CD14-positive monocyte (primary cell): ENCODE measurements around the gene SETBP1. TPM values are rescaled to one million over a fixed set of nuclear protein-coding genes. Genes with fewer than 3 reads are reported as not detected.

Source experiments
- DNase-seq, 3 donors: peaks; one replicate each; pipeline ENCODE4 v3.0.0-alpha.2; 2011 to 2022
- H2AFZ ChIP-seq: 2 replicates; pipeline ENCODE4 v1.6.0; 2012; ENCODE audit warnings: mild to moderate bottlenecking, low read depth, low read length, inconsistent platforms; ENCODE audit not compliant: insufficient read depth, poor library complexity, severe bottlenecking
- H3K27ac ChIP-seq, 2 donors: 1 replicate in 1 of 2; 2 replicates in 1 of 2; pipeline ENCODE4 v1.5.1; 2012 to 2013; ENCODE audit warnings: low read length in 2 of 2, control low read depth in 1 of 2, inconsistent platforms in 1 of 2, low read depth in 1 of 2, mild to moderate bottlenecking in 1 of 2
- H3K27me3 ChIP-seq, 2 donors: one replicate each; pipeline versions ENCODE4 v1.6.0 to v1.6.1; 2011 to 2013; ENCODE audit warnings: low read length in 2 of 2; ENCODE audit not compliant: control insufficient read depth in 2 of 2, insufficient read depth in 2 of 2
- H3K36me3 ChIP-seq, 2 donors: replicated peaks in 1 of 2; 1 replicate in 1 of 2; 2 replicates in 1 of 2; pipeline versions ENCODE4 v1.5.1 to v1.6.1; 2012 to 2013; ENCODE audit warnings: low read length in 2 of 2, control low read depth in 1 of 2, inconsistent platforms in 1 of 2, mild to moderate bottlenecking in 1 of 2; ENCODE audit not compliant: insufficient read depth in 2 of 2, control insufficient read depth in 1 of 2
- H3K4me1 ChIP-seq, 2 donors: 1 replicate in 1 of 2; 2 replicates in 1 of 2; pipeline versions ENCODE4 v1.5.1 to v1.6.1; 2012 to 2013; ENCODE audit warnings: low read length in 2 of 2, control low read depth in 1 of 2, inconsistent platforms in 1 of 2, mild to moderate bottlenecking in 1 of 2, moderate library complexity in 1 of 2; ENCODE audit not compliant: insufficient read depth in 2 of 2, control insufficient read depth in 1 of 2
- H3K4me2 ChIP-seq: replicated peaks from 2 replicates; pipeline ENCODE3; 2012; ENCODE audit warnings: low read length, moderate library complexity, mild to moderate bottlenecking; ENCODE audit not compliant: poor library complexity, severe bottlenecking; ENCODE audit errors: extremely low read depth
- H3K4me3 ChIP-seq, 3 experiments: fragments of 200-600 bp in 1 of 3; sonication (generic) in 1 of 3; replicated peaks in 1 of 3; 1 replicate in 2 of 3; 2 replicates in 1 of 3; pipeline ENCODE4 v1.5.1; 2011 to 2013; ENCODE audit warnings: low read length in 3 of 3, mild to moderate bottlenecking in 3 of 3, control low read depth in 2 of 3, low read depth in 2 of 3, inconsistent platforms in 1 of 3, moderate library complexity in 1 of 3
- H3K79me2 ChIP-seq: 2 replicates; pipeline ENCODE4 v1.6.0; 2012; ENCODE audit warnings: mild to moderate bottlenecking, control low read depth, inconsistent platforms, low read length, moderate library complexity; ENCODE audit not compliant: insufficient read depth
- H3K9ac ChIP-seq: 2 replicates; pipeline ENCODE4 v1.6.0; 2017; ENCODE audit warnings: low read length, mild to moderate bottlenecking; ENCODE audit not compliant: insufficient read depth, poor library complexity, severe bottlenecking
- H3K9me3 ChIP-seq, 2 donors: replicated peaks in 1 of 2; 1 replicate in 1 of 2; 2 replicates in 1 of 2; pipeline versions ENCODE4 v1.5.1 to v1.6.1; 2012 to 2013; ENCODE audit warnings: low read length in 2 of 2, control low read depth in 1 of 2; ENCODE audit not compliant: control insufficient read depth in 1 of 2, insufficient read depth in 1 of 2
- H4K20me1 ChIP-seq: 2 replicates; pipeline ENCODE4 v1.6.0; 2012; ENCODE audit warnings: mild to moderate bottlenecking, low read length, control low read depth, moderate library complexity; ENCODE audit not compliant: insufficient read depth
- H3K27ac Mint-ChIP-seq, 7 donors: one replicate each; pipeline ENCODE4 v1.8.0; 2020; ENCODE audit warnings: mild to moderate bottlenecking in 7 of 7, mixed read lengths in 7 of 7, moderate library complexity in 6 of 7, inconsistent platforms in 2 of 7
- H3K27me3 Mint-ChIP-seq, 3 donors: one replicate each; pipeline ENCODE4 v1.8.0; 2021 to 2022; ENCODE audit warnings: low read depth in 3 of 3, mild to moderate bottlenecking in 3 of 3, mixed read lengths in 3 of 3, moderate library complexity in 3 of 3, inconsistent platforms in 1 of 3
- H3K36me3 Mint-ChIP-seq, 2 donors: one replicate each; pipeline ENCODE4 v1.8.0; 2020; ENCODE audit warnings: mixed read lengths in 2 of 2, inconsistent platforms in 1 of 2, mild to moderate bottlenecking in 1 of 2
- H3K4me1 Mint-ChIP-seq: one replicate; pipeline ENCODE4 v1.8.0; 2020; ENCODE audit warnings: mild to moderate bottlenecking, mixed read lengths
- H3K4me3 Mint-ChIP-seq, 2 donors: one replicate each; pipeline ENCODE4 v1.8.0; 2020; ENCODE audit warnings: mild to moderate bottlenecking in 2 of 2, mixed read lengths in 2 of 2, moderate library complexity in 1 of 2
- H3K9me3 Mint-ChIP-seq, 7 donors: one replicate each; pipeline ENCODE4 v1.8.0; 2020 to 2022; ENCODE audit warnings: mixed read lengths in 7 of 7, mild to moderate bottlenecking in 6 of 7, moderate library complexity in 6 of 7, inconsistent platforms in 2 of 7
- WGBS: methylation state at CpG from one replicate; pipeline ENCODE4 v1.1.5; 2013; ENCODE audit warnings: missing lambda C conversion rate; ENCODE audit not compliant: insufficient coverage; 5-methylcytosine and 5-hydroxymethylcytosine counted together
- intact Hi-C, 2 donors: fragments of 100-400 bp; cut with micrococcal nuclease; formaldehyde crosslinking; loops; one replicate each; pipeline versions ENCODE4 v1.15.0 to v1.15.1; 2023
- polyA plus RNA-seq, 3 donors: library from polyadenylated mRNA; depleted of rRNA in 1 of 3; unstranded in 2 of 3; stranded (reverse) in 1 of 3; fragments of 300-500 nt in 2 of 3; fragments of >200 nt in 1 of 3; fragmentation: Illumina TruSeq in 2 of 3; gene quantifications; 1 replicate in 2 of 3; 2 replicates in 1 of 3; pipeline ENCODE4 v1.2.3, GENCODE V29; 2012 to 2021
- TF ChIP-seq, protein P1 (sequence below): fragments of 200-600 bp; IDR thresholded peaks from one replicate; pipeline ENCODE4 v1.8.0; 2022; ENCODE audit warnings: antibody characterized with exemption, mild to moderate bottlenecking

Gene SETBP1
- polyA plus RNA-seq, 3 donors: 0.01 to 1.2 TPM; not detected in 1

DNA sequence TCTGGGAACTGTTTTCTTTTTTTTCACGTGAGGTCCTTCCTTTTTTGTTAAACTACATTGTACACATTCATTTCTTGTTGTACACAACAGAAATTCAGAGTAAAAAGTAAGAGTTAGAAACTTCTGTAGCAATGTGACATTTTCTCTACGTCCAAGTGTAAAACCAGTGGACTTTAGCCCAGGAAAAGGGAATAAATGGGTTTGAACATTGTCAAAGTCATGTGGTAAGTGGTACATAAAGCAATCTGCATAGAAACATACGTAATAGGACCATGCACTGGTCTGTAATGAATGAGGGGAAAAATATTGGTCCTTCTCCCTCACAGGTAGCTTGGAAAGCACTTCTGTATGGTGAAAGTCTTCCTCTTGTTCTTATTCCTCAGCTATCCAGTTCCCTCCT, 421.4 kb downstream of the SETBP1 start:
- Histone ChIP-seq H3K27ac (no peak overlapping the region), H2AFZ (no peak overlapping the region), H3K79me2 (no peaks in the 10 kb centered on the region), H4K20me1 (no peaks in the 10 kb centered on the region), H3K36me3 (no peaks in the 10 kb centered on the region), H3K4me1 (peaks cover 68 to 75% of the 10 kb centered on the region in 2 donors), H3K4me2 (no peak overlapping the region), H3K4me3 (peak overlapping the region in 1 of 3 experiments; percentile 3), H3K9me3 (peaks cover 0 to 3% of the 10 kb centered on the region in 2 donors), H3K9ac (no peak overlapping the region), H3K27me3 (no peaks in the 10 kb centered on the region)
- no peak for DNase-seq
- Mint-ChIP-seq H3K9me3 (peaks cover 0 to 7% (median 4%) of the 10 kb centered on the region in 7 donors), H3K36me3 (no peaks in the 10 kb centered on the region), H3K4me1 (peaks cover 60% of the 10 kb centered on the region), H3K4me3 (no peak overlapping the region), H3K27me3 (no peaks in the 10 kb centered on the region), H3K27ac (peak overlapping the region in 5 of 7 donors; percentile 27 to 89 (median 76))
- intact Hi-C loops: loop anchor here (5.0 to 10.0 kb wide), 3 partner anchors 35 to 63 kb away; no protein-coding TSS in a partner anchor
- WGBS: no CpG with 5 or more reads among the region's 3 CpGs
- TF ChIP-seq, protein P1, sequence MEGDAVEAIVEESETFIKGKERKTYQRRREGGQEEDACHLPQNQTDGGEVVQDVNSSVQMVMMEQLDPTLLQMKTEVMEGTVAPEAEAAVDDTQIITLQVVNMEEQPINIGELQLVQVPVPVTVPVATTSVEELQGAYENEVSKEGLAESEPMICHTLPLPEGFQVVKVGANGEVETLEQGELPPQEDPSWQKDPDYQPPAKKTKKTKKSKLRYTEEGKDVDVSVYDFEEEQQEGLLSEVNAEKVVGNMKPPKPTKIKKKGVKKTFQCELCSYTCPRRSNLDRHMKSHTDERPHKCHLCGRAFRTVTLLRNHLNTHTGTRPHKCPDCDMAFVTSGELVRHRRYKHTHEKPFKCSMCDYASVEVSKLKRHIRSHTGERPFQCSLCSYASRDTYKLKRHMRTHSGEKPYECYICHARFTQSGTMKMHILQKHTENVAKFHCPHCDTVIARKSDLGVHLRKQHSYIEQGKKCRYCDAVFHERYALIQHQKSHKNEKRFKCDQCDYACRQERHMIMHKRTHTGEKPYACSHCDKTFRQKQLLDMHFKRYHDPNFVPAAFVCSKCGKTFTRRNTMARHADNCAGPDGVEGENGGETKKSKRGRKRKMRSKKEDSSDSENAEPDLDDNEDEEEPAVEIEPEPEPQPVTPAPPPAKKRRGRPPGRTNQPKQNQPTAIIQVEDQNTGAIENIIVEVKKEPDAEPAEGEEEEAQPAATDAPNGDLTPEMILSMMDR: no peak

DNA sequence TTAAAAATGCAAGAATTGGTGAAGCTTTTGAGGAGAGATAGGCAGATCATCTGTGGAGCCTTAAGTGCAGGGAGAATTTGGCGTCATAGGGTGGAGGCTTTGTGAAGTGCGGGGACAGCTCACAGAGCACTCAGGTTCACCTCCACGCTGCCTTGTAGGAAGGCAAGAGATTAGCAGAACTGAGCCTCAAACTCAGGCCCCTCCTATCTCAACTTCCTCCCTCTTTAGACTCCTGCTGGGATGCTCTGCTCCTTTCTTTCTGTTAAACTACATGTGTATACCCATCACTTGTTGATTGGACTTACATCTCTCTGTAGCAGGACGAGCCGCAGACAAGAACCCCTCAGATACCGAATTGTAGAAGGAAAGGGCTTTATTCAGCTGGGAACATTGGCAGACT, 422.2 kb downstream of the SETBP1 start:
- Mint-ChIP-seq H3K36me3 (no peaks in the 10 kb centered on the region), H3K4me3 (no peak overlapping the region), H3K9me3 (peaks cover 0 to 7% (median 4%) of the 10 kb centered on the region in 7 donors), H3K4me1 (peaks cover 60% of the 10 kb centered on the region), H3K27ac (peak overlapping the region; percentile 76 to 89 (median 88)), H3K27me3 (no peaks in the 10 kb centered on the region)
- peak in 2 of 3 donors; percentile 20 to 28 for DNase-seq
- H3K4me3 ChIP-seq: no peak overlapping the region
- H3K27ac ChIP-seq: peak overlapping the region; percentile 37 to 76
- no peak overlapping the region for H3K9ac ChIP-seq
- H2AFZ ChIP-seq: peak overlapping the region; percentile 36
- no peaks in the 10 kb centered on the region for H3K36me3 ChIP-seq
- TF ChIP-seq, protein P1: no peak
- peaks cover 69 to 77% of the 10 kb centered on the region in 2 donors for H3K4me1 ChIP-seq
- intact Hi-C loops: loop anchor here (5.0 to 10.0 kb wide), 3 partner anchors 36 to 62 kb away; no protein-coding TSS in a partner anchor
- H3K79me2 ChIP-seq: no peaks in the 10 kb centered on the region
- 57% methylated on average over 1 of the region's 6 CpGs for WGBS
- peaks cover 0 to 3% of the 10 kb centered on the region in 2 donors for H3K9me3 ChIP-seq
- no peaks in the 10 kb centered on the region for H3K27me3 ChIP-seq
- H3K4me2 ChIP-seq: peak overlapping the region; percentile 1
- H4K20me1 ChIP-seq: no peaks in the 10 kb centered on the region
